ENCODE data around the gene CERS6. TPM values are rescaled to one million over a fixed set of nuclear protein-coding genes. Genes with fewer than 3 reads are reported as not detected.

The CERS6 gene
- total and polyA plus RNA-seq, 10 of the 15 experiments (the other 5 are each of a cell fraction or from before 2014, with no cell fraction given), result 1.3 to 20.4 (median 14.1) TPM

- TF ChIP-seq GABPA (IDR thresholded peaks at IDR 0.05; ENCODE audit: low read depth), result no peak
- TF ChIP-seq ZNF217 (IDR thresholded peaks at IDR 0.05), result no peak
- TF ChIP-seq NBN (IDR thresholded peaks at IDR 0.05), result no peak
- no peak for TF ChIP-seq SIN3A (IDR thresholded peaks at IDR 0.05; ENCODE audit: low read depth, low read length)
- no peak for TF ChIP-seq SREBF1 (IDR thresholded peaks at IDR 0.05; ENCODE audit: low read length)
- TF ChIP-seq REST (IDR thresholded peaks at IDR 0.05; ENCODE audit: low read depth, low read length), result no peak
- TF ChIP-seq HCFC1 (IDR thresholded peaks at IDR 0.05; ENCODE audit: low read length), result no peak
- TF ChIP-seq ZBTB40 (IDR thresholded peaks at IDR 0.05; ENCODE audit: borderline replicate concordance), result no peak
- no peak; the same call in 1 of the 2 replicates for TF ChIP-seq CBFB (IDR thresholded peaks at IDR 0.05; ENCODE audit: low read depth)
- no peak for TF ChIP-seq CEBPZ (IDR thresholded peaks at IDR 0.05; ENCODE audit: low read depth, low read length)
- no peak; the same call in 1 of the 2 replicates for TF ChIP-seq ZBED1 (IDR thresholded peaks at IDR 0.05; ENCODE audit: borderline replicate concordance)
- no peak for TF ChIP-seq NKRF (conservative IDR thresholded peaks at IDR 0.05)
- TF ChIP-seq ATF3 (IDR thresholded peaks at IDR 0.05; ENCODE audit: borderline replicate concordance, extremely low read depth, low read depth, low read length), result no peak
- peak; percentile 64 to 75; a peak in 3 of 4 replicates for TF ChIP-seq EP300 (IDR thresholded peaks at IDR 0.05; ENCODE audit: borderline replicate concordance in 1 of 2, control insufficient read depth in 1 of 2, low read depth in 2 of 2, low read length in 2 of 2)
- TF ChIP-seq SMARCA5 (IDR thresholded peaks at IDR 0.05), result no peak
- peak; percentile 76 to 80 for TF ChIP-seq IKZF2 (IDR thresholded peaks at IDR 0.05)
- TF ChIP-seq RFX5 (IDR thresholded peaks at IDR 0.05; ENCODE audit: low read depth, low read length), result no peak
These were observed 13.4 kb downstream of the CERS6 start (continued) for GRCh38 chr2:168469281-168469988.

Data from GM12878 (cell line).